Keratinocyte (primary cell): ENCODE measurements around the gene APOF.
"Not testable (repeated sequence)": the region's sequence is repeated elsewhere in the genome, so short reads cannot be mapped to it uniquely, and the experiment has no call there.

Experiments
- EZH2 ChIP-seq: IDR thresholded peaks from one replicate; pipeline ENCODE4 v1.6.1; 2012; ENCODE audit warnings: inconsistent platforms, mild to moderate bottlenecking, low read length, moderate library complexity
- TF ChIP-seq, protein P1 (sequence below), 3 experiments: IDR thresholded peaks in 1 of 3; conservative IDR thresholded peaks in 1 of 3; optimal IDR thresholded peaks in 1 of 3; 2 replicates in 2 of 3; 3 replicates in 1 of 3; pipeline versions ENCODE3 to v1.5.1; 2011; ENCODE audit warnings: low read length in 3 of 3, mild to moderate bottlenecking in 3 of 3, moderate library complexity in 2 of 3, control low read depth in 1 of 3, inconsistent platforms in 1 of 3; ENCODE audit not compliant: insufficient read depth in 2 of 3; ENCODE audit errors: extremely low read depth in 1 of 3

DNA sequence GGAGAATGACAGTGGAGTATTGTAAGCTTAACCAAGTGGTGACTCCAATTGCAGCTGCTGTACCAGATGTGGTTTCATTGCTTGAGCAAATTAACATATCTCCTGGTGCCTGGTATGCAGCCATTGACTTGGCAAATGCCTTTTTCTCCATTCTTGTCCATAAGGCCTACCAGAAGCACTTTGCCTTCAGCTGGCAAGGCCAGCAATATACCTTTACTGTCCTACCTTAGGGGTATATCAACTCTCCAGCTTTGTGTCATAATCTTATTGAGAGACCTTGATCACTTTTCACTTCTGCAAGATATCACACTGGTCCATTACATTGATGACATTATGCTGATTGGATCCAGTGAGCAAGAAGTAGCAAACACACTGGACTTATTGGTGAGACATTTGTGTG is 39.0 kb upstream of the APOF start:
- TF ChIP-seq, protein P1, sequence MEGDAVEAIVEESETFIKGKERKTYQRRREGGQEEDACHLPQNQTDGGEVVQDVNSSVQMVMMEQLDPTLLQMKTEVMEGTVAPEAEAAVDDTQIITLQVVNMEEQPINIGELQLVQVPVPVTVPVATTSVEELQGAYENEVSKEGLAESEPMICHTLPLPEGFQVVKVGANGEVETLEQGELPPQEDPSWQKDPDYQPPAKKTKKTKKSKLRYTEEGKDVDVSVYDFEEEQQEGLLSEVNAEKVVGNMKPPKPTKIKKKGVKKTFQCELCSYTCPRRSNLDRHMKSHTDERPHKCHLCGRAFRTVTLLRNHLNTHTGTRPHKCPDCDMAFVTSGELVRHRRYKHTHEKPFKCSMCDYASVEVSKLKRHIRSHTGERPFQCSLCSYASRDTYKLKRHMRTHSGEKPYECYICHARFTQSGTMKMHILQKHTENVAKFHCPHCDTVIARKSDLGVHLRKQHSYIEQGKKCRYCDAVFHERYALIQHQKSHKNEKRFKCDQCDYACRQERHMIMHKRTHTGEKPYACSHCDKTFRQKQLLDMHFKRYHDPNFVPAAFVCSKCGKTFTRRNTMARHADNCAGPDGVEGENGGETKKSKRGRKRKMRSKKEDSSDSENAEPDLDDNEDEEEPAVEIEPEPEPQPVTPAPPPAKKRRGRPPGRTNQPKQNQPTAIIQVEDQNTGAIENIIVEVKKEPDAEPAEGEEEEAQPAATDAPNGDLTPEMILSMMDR (optimal IDR thresholded peaks at IDR 0.05 in 1 of 3, IDR thresholded peaks at IDR 0.05 in 1 of 3, conservative IDR thresholded peaks at IDR 0.05 in 1 of 3; ENCODE audit: extremely low read depth in 1 of 3, insufficient read depth in 2 of 3, low read length in 3 of 3): not testable (repeated sequence)
- TF ChIP-seq EZH2: not testable (repeated sequence)
